Mammary epithelial cell (primary cell): Measurements from ENCODE around the gene PKD1L1.

Experiments
- EZH2 ChIP-seq: IDR thresholded peaks from 2 replicates; pipeline ENCODE4 v1.6.1; 2012; ENCODE audit warnings: low read length, inconsistent platforms, borderline replicate concordance
- TF ChIP-seq, protein P1 (sequence below), 2 donors: IDR thresholded peaks in 1 of 2; conservative IDR thresholded peaks in 1 of 2; 2 replicates each; pipeline ENCODE4 v1.5.1; 2011 to 2012; ENCODE audit warnings: inconsistent platforms in 2 of 2, low read length in 2 of 2, mild to moderate bottlenecking in 2 of 2, control low read depth in 1 of 2, low read depth in 1 of 2; ENCODE audit not compliant: insufficient read depth in 1 of 2; ENCODE audit errors: extremely low read depth in 1 of 2

DNA sequence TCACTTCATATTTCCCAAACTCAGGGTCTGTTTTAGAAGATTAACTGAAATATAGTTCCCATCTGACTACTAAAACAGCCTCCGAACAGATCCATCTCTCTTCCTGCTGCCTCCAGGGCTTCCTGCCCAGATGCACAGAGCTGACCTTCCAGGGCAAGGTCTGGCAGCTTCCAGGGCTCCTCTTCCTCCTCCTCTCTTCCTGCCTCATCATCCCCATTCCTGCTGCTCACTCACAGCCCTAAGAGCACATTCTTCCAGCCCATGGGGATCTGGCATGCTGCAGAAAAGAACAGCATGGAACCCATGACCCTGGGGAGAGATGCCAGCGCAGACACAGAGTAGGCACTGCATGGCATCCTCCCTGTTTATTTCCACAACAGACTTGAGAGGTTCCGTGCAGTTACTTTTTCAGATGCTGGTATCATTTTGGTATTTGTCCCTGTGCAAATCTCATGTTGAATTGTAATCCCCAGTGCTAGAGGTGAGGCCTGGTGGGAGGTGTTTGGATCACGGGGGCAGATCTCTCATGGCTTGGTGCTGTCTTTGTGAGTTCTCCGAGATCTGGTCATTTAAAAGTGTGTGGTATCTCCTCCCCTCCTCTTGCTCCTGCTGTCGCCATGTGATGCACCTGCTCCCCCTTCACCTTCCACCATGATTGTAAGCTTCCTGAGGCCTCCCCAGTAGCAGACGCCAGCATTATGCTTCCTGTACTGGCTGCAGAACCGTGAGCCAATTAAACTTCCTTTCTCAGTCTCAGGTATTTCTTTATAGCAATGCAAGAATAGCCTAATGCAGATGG lies 4.4 kb downstream of the PKD1L1 start:
- TF ChIP-seq, protein P1, sequence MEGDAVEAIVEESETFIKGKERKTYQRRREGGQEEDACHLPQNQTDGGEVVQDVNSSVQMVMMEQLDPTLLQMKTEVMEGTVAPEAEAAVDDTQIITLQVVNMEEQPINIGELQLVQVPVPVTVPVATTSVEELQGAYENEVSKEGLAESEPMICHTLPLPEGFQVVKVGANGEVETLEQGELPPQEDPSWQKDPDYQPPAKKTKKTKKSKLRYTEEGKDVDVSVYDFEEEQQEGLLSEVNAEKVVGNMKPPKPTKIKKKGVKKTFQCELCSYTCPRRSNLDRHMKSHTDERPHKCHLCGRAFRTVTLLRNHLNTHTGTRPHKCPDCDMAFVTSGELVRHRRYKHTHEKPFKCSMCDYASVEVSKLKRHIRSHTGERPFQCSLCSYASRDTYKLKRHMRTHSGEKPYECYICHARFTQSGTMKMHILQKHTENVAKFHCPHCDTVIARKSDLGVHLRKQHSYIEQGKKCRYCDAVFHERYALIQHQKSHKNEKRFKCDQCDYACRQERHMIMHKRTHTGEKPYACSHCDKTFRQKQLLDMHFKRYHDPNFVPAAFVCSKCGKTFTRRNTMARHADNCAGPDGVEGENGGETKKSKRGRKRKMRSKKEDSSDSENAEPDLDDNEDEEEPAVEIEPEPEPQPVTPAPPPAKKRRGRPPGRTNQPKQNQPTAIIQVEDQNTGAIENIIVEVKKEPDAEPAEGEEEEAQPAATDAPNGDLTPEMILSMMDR (conservative IDR thresholded peaks at IDR 0.05 in 1 of 2, IDR thresholded peaks at IDR 0.05 in 1 of 2; ENCODE audit: extremely low read depth in 1 of 2, insufficient read depth in 1 of 2, low read depth in 1 of 2, low read length in 2 of 2) = no peak
- TF ChIP-seq EZH2 = no peak
